Kidney capillary endothelial cell (primary cell): ENCODE data around the gene GPS1.
"Not testable (repeated sequence)": the region's sequence is repeated elsewhere in the genome, so short reads cannot be mapped to it uniquely, and the experiment has no call there.

Experiments used
- DNase-seq: peaks from one replicate; pipeline ENCODE4 v3.0.0-alpha.2; 2018; ENCODE audit warnings: low spot score

GPS1 gene

DNA sequence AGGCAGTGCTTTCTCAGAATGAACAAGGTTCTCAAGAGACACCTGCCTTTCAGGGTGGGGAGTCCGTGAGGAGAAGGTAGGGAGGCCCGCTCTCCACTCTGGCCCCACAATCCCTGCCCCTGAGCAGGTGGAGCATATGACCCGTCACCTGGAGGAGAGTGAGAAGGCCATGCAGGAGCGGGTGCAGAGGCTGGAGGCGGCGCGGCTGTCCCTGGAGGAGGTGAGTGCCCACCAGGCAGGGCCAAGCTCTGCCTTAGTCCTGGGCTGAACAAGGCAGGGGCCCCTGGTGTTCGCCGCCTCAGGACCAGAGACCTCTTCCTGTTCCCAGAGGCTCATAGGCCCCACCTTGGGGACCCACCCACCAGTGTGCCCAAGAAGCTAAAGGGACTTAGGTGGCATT lies 22.7 kb upstream of the GPS1 start:
- DNase-seq: no peak

DNA sequence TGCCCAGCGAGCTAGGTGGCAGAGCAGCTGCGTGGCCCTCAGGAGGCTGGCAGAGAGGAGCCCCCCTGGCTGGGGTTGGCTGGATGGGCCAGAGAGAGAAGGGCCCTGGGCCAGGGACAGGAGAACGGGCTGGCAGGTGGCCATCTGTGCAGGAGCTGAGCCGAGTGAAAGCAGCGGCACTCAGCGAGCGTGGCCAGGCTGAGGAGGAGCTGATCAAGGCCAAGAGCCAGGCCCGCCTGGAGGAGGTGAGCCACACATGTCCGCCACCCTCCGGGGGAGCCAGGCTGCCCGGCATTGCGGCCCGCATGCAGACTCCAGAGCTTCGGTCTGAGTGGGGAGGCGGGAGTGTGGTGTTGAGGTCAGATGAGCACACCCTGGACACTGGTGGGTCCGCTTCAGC lies 22.3 kb upstream of the GPS1 start:
- no peak for DNase-seq

DNA sequence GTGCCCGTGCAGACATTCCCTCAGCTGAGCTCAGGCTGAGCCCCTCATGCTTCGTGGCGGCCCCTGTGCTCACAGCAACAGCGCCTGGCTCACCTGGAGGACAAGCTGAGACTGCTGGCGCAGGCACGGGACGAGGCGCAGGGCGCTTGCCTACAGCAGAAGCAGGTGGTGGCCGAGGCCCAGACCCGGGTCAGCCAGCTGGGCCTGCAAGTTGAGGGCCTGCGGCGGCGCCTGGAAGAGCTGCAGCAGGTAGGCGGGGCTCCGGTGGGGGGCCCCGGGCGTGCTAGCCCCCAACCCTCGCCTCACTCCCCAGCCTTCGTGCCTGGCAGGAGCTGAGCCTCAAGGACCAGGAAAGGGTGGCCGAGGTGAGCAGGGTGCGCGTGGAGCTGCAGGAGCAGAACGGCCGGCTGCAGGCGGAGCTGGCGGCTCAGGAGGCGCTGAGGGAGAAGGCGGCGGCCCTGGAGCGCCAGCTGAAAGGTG lies 21.7 kb upstream of the GPS1 start:
- no peak for DNase-seq

DNA sequence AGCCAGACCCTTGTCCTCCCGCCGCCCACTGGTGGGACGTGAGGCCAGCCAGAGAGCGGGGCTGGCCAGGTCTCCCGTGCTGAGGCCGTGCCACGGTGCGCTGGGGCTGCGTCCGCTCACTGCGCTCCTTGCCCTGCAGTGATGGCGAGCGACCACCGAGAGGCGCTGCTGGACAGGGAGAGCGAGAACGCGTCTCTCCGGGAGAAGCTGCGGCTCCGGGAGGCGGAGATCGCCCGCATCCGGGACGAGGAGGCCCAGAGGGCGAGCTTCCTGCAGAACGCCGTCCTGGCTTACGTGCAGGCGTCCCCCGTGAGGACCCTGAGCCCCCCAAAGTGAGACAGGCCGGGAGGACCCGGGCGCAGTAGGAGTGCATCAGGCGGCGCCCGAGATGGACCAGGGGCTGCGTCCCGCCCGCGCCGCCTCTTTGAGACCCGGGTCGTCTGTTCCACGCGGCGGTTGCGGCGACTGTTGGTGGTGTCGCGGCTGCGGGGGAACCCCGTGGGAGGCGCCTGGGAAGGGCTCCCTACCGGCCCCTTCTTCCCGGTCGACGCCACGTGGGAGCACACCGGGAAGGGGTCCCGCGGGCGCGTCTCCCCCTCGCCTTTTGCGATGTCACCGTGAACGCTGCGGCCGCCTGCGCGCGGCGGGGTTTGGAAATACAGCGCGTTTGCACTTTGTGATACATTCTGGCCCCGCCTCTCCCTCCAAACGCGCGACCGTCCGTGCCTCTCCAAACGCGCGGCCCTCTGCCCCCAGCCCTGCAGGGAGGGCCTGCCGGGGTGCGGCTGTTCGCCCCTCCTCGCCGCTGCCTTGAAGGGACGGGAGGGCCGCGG lies 21.0 kb upstream of the GPS1 start:
- peak; percentile 87 for DNase-seq

DNA sequence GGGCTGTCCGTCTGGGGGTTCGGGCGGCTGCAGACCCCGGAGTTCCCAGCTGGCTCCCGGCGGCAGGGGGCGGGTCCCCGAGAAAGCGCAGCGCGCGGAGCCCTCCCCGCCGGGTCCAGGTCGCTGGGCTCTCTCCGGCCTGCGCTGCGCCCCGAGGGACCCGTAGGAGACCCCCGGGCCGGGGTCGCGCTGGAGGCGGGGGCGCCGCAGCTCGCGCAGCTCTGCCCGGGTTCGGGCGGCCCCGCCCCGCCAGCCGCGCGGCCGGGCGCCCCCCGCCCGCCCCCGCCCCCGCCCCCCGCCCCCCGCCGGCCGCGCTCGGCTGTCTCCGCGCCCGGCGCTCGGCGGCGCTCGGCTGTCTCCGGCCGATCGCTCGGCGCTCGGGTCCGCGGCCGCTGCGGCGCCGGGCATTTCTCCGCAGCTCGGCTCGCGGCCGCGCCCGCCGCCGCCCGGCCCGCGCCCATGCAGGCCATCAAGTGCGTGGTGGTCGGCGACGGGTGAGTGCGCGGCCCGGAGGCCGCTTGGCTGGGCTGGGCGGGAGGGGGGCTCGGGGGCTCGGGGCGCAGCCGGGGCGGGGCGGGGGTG lies 20.3 kb upstream of the GPS1 start, which contains the start of gene RAC3:
RAC3 (plus strand) TSS at position 376 of the 582 bp plus-strand sequence; CDS start at position 460, 84 bp downstream.
- DNase-seq: no peak

GRCh38 chr17:82031885-82032627 lies 19.6 kb upstream of the GPS1 start:
- DNase-seq: no peak

- DNase-seq: no peak
These were observed 18.2 kb upstream of the GPS1 start for GRCh38 chr17:82033359-82034085.

DNA sequence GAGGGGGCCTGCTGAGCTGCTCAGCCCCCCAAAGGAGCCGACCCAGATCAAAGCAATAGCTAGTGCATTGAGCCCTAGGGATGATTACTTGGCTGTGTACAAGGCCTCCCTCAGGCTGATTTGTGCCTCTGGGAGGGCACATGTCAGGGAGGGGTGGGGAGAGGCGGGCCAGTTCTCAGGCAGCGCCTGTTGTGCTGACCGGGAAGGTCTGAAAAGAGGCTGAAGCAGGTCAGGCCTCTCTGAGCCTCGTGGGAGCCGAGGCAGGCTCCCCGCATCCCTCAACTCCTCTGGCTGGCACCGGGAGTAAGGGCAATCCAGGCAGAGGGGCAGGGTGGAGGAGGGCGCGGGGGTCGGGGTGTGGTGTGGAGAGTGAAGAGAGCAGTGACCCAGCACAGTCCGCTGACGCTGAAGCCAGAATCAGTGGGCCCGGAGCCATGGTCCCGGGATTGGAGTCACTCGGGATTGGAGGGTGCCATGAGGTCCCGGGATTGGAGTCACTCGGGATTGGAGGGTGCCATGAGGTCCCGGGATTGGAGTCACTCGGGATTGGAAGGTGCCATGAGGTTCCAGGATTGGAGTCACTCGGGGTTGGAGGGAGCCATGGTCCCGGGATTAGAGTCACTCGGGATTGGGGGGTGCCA lies 17.2 kb upstream of the GPS1 start:
- no peak for DNase-seq

- DNase-seq: no peak
These were observed 16.2 kb upstream of the GPS1 start for GRCh38 chr17:82035488-82035887.

GRCh38 chr17:82035956-82036633 lies 15.6 kb upstream of the GPS1 start:
- no peak for DNase-seq

GRCh38 chr17:82036634-82037091 lies 15.0 kb upstream of the GPS1 start:
- no peak for DNase-seq

GRCh38 chr17:82037092-82037888 lies 14.4 kb upstream of the GPS1 start, which contains the start of gene DCXR:
TSS of gene DCXR (minus strand) at chr17:82037697. CDS start at chr17:82037682, 15 bp downstream.
- DNase-seq: peak; percentile 94

DNA sequence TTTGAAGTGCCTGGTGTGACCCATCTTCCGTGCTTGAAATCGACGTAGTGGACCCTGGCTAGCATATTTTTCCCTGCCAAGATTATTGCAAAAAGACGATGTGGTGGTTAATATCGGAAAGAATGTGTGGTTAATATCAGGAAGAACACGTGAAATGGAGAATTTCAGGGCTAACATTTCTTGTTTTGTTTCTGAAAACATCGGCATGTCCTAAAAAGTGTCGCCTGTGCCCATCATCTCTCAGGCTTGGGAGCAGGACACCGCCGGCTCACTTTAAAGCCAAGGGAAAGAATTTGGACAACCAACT lies 13.9 kb upstream of the GPS1 start:
- no peak for DNase-seq

DNA sequence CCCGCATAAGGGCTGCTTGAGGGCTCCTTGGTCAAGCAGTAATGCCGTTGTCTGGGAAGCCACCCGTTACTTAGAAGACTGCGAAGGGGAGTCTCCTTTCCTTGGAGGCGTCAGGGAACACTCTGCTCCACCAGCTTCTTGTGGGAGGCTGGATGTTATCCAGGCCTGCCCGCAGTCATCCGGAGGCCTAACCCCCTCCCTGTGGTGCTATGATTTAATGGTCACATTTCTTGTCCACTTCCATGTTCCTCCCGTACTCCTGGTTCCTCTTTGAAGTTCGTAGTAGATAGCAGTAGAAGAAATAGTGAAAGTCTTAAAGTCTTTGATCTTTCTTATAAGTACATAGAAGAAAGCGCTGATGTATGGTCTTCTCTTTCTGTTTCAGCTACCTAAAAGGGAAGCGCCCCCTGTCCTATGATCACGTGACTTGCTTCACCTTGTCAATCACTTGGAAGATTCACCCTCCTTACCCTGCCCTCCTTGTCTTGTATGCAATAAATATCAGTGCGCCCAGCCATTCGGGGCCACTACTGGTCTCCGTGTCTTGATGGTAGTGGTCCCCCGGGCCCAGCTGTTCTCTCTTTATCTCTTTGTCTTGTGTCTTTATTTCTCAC lies 12.8 kb upstream of the GPS1 start:
- not testable (repeated sequence) for DNase-seq

DNA sequence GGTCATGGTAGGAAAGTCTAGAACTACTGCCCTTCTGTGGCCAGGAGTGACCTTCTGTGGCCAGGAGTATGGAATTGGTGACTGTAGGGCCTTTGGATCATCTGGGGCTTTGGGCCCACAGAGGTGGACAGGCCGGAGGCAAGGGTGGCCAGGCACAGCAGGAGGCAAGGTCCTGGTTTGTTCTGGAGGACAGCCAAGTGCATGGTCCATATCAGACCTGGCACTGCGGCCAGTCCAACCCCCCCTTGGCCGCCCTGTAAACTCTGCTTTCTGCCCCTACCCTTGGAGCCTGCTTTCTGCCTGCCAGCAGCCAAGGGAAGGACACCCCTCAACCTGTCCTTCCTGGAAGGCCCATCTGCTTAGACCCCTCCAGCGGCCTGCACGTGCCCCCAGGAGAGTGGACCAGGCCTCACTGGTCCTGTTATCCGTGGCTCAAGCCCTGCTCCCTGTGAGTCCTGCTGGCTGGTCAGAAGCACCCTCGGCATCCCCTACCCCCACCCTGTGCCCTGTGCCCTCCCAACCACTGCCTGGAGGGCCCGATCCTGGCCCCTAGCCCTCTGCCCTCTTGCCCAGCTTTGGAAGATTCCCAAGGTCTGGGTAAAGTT lies 11.9 kb upstream of the GPS1 start:
- DNase-seq: no peak

- DNase-seq: no peak
These were observed 10.4 kb upstream of the GPS1 start for GRCh38 chr17:82041144-82041814.

GRCh38 chr17:82042649-82043048 lies 9.0 kb upstream of the GPS1 start:
- DNase-seq: no peak

- no peak for DNase-seq
These were observed 8.2 kb upstream of the GPS1 start for GRCh38 chr17:82043507-82043906.
